Measurements from ENCODE around the gene INSIG2.

Gene INSIG2

GRCh38 chr2:118124288-118124891, 36.1 kb downstream of the INSIG2 start:
- Histone ChIP-seq H3K4me1 (ENCODE audit: control insufficient read depth, insufficient read depth, low read length) (peaks cover 11% of the 10 kb centered on the region), H3K4me3 (ENCODE audit: low read length) (no peak overlapping the region), H3K27me3 (ENCODE audit: control insufficient read depth, insufficient read depth, low read length) (no peaks in the 10 kb centered on the region), H3K9ac (ENCODE audit: low read length) (no peak overlapping the region), H3K9me3 (ENCODE audit: control insufficient read depth, low read length) (no peaks in the 10 kb centered on the region), H3K36me3 (ENCODE audit: control insufficient read depth, insufficient read depth, low read length) (no peaks in the 10 kb centered on the region)

GRCh38 chr2:118127250-118127649, 39.0 kb downstream of the INSIG2 start:
- Histone ChIP-seq H3K9ac (ENCODE audit: low read length) (no peak overlapping the region), H3K4me3 (ENCODE audit: low read length) (no peak overlapping the region), H3K36me3 (ENCODE audit: control insufficient read depth, insufficient read depth, low read length) (no peaks in the 10 kb centered on the region), H3K27me3 (ENCODE audit: control insufficient read depth, insufficient read depth, low read length) (no peaks in the 10 kb centered on the region), H3K9me3 (ENCODE audit: control insufficient read depth, low read length) (no peaks in the 10 kb centered on the region), H3K4me1 (ENCODE audit: control insufficient read depth, insufficient read depth, low read length) (peaks cover 11% of the 10 kb centered on the region)

- Histone ChIP-seq H3K9ac (ENCODE audit: low read length) (no peak overlapping the region), H3K27me3 (ENCODE audit: control insufficient read depth, insufficient read depth, low read length) (no peaks in the 10 kb centered on the region), H3K4me1 (ENCODE audit: control insufficient read depth, insufficient read depth, low read length) (no peaks in the 10 kb centered on the region), H3K4me3 (ENCODE audit: low read length) (no peak overlapping the region), H3K36me3 (ENCODE audit: control insufficient read depth, insufficient read depth, low read length) (no peaks in the 10 kb centered on the region), H3K9me3 (ENCODE audit: control insufficient read depth, low read length) (no peaks in the 10 kb centered on the region)
These were observed 40.6 kb downstream of the INSIG2 start for GRCh38 chr2:118128826-118129225.

- no peaks in the 10 kb centered on the region for H3K9me3 ChIP-seq (ENCODE audit: control insufficient read depth, low read length)
- no peak overlapping the region for H3K4me3 ChIP-seq (ENCODE audit: low read length)
- H3K27me3 ChIP-seq (ENCODE audit: control insufficient read depth, insufficient read depth, low read length): no peaks in the 10 kb centered on the region
- no peak overlapping the region for H3K9ac ChIP-seq (ENCODE audit: low read length)
- H3K4me1 ChIP-seq (ENCODE audit: control insufficient read depth, insufficient read depth, low read length): no peaks in the 10 kb centered on the region
- H3K36me3 ChIP-seq (ENCODE audit: control insufficient read depth, insufficient read depth, low read length): no peaks in the 10 kb centered on the region
These were observed 42.1 kb downstream of the INSIG2 start for GRCh38 chr2:118130385-118130784.

GRCh38 chr2:118131771-118132170, 43.5 kb downstream of the INSIG2 start:
- no peaks in the 10 kb centered on the region for H3K36me3 ChIP-seq (ENCODE audit: control insufficient read depth, insufficient read depth, low read length)
- no peaks in the 10 kb centered on the region for H3K27me3 ChIP-seq (ENCODE audit: control insufficient read depth, insufficient read depth, low read length)
- no peak overlapping the region for H3K4me3 ChIP-seq (ENCODE audit: low read length)
- H3K9me3 ChIP-seq (ENCODE audit: control insufficient read depth, low read length): no peaks in the 10 kb centered on the region
- no peak overlapping the region for H3K9ac ChIP-seq (ENCODE audit: low read length)
- H3K4me1 ChIP-seq (ENCODE audit: control insufficient read depth, insufficient read depth, low read length): no peaks in the 10 kb centered on the region

GRCh38 chr2:118133916-118134315, 45.6 kb downstream of the INSIG2 start:
- Histone ChIP-seq H3K4me1 (ENCODE audit: control insufficient read depth, insufficient read depth, low read length) (no peaks in the 10 kb centered on the region), H3K4me3 (ENCODE audit: low read length) (no peak overlapping the region), H3K27me3 (ENCODE audit: control insufficient read depth, insufficient read depth, low read length) (no peaks in the 10 kb centered on the region), H3K9ac (ENCODE audit: low read length) (no peak overlapping the region), H3K9me3 (ENCODE audit: control insufficient read depth, low read length) (no peaks in the 10 kb centered on the region), H3K36me3 (ENCODE audit: control insufficient read depth, insufficient read depth, low read length) (no peaks in the 10 kb centered on the region)

- Histone ChIP-seq H3K27me3 (ENCODE audit: control insufficient read depth, insufficient read depth, low read length) (no peaks in the 10 kb centered on the region), H3K4me3 (ENCODE audit: low read length) (no peak overlapping the region), H3K4me1 (ENCODE audit: control insufficient read depth, insufficient read depth, low read length) (no peaks in the 10 kb centered on the region), H3K9me3 (ENCODE audit: control insufficient read depth, low read length) (no peaks in the 10 kb centered on the region), H3K36me3 (ENCODE audit: control insufficient read depth, insufficient read depth, low read length) (no peaks in the 10 kb centered on the region), H3K9ac (ENCODE audit: low read length) (no peak overlapping the region)
These were observed 46.4 kb downstream of the INSIG2 start for GRCh38 chr2:118134650-118135049.

- no peak overlapping the region for H3K9ac ChIP-seq (ENCODE audit: low read length)
- no peaks in the 10 kb centered on the region for H3K4me1 ChIP-seq (ENCODE audit: control insufficient read depth, insufficient read depth, low read length)
- H3K36me3 ChIP-seq (ENCODE audit: control insufficient read depth, insufficient read depth, low read length): no peaks in the 10 kb centered on the region
- H3K4me3 ChIP-seq (ENCODE audit: low read length): no peak overlapping the region
- H3K9me3 ChIP-seq (ENCODE audit: control insufficient read depth, low read length): no peaks in the 10 kb centered on the region
- no peaks in the 10 kb centered on the region for H3K27me3 ChIP-seq (ENCODE audit: control insufficient read depth, insufficient read depth, low read length)
These were observed 56.9 kb downstream of the INSIG2 start for GRCh38 chr2:118145207-118145606.

- H3K4me1 ChIP-seq (ENCODE audit: control insufficient read depth, insufficient read depth, low read length): no peaks in the 10 kb centered on the region
- no peaks in the 10 kb centered on the region for H3K27me3 ChIP-seq (ENCODE audit: control insufficient read depth, insufficient read depth, low read length)
- H3K9ac ChIP-seq (ENCODE audit: low read length): no peak overlapping the region
- H3K9me3 ChIP-seq (ENCODE audit: control insufficient read depth, low read length): no peaks in the 10 kb centered on the region
- no peak overlapping the region for H3K4me3 ChIP-seq (ENCODE audit: low read length)
- H3K36me3 ChIP-seq (ENCODE audit: control insufficient read depth, insufficient read depth, low read length): no peaks in the 10 kb centered on the region
These were observed 57.5 kb downstream of the INSIG2 start for GRCh38 chr2:118145806-118146205.

GRCh38 chr2:118146315-118147283, 58.3 kb downstream of the INSIG2 start:
- H3K4me3 ChIP-seq (ENCODE audit: low read length): no peak overlapping the region

GRCh38 chr2:118148133-118148532, 59.9 kb downstream of the INSIG2 start:
- Histone ChIP-seq H3K36me3 (ENCODE audit: control insufficient read depth, insufficient read depth, low read length) (no peaks in the 10 kb centered on the region), H3K9ac (ENCODE audit: low read length) (no peak overlapping the region), H3K4me1 (ENCODE audit: control insufficient read depth, insufficient read depth, low read length) (no peaks in the 10 kb centered on the region), H3K9me3 (ENCODE audit: control insufficient read depth, low read length) (no peaks in the 10 kb centered on the region), H3K4me3 (ENCODE audit: low read length) (no peak overlapping the region), H3K27me3 (ENCODE audit: control insufficient read depth, insufficient read depth, low read length) (no peaks in the 10 kb centered on the region)

More at GRCh38 chr2:118146315-118147283, 58.3 kb downstream of the INSIG2 start:
- Histone ChIP-seq H3K9ac (ENCODE audit: low read length) (no peak overlapping the region), H3K36me3 (ENCODE audit: control insufficient read depth, insufficient read depth, low read length) (no peaks in the 10 kb centered on the region), H3K4me1 (ENCODE audit: control insufficient read depth, insufficient read depth, low read length) (no peaks in the 10 kb centered on the region), H3K27me3 (ENCODE audit: control insufficient read depth, insufficient read depth, low read length) (no peaks in the 10 kb centered on the region), H3K9me3 (ENCODE audit: control insufficient read depth, low read length) (no peaks in the 10 kb centered on the region)

- H3K4me1 ChIP-seq (ENCODE audit: control insufficient read depth, insufficient read depth, low read length): no peaks in the 10 kb centered on the region
- no peaks in the 10 kb centered on the region for H3K27me3 ChIP-seq (ENCODE audit: control insufficient read depth, insufficient read depth, low read length)
- H3K9me3 ChIP-seq (ENCODE audit: control insufficient read depth, low read length): no peaks in the 10 kb centered on the region
- H3K9ac ChIP-seq (ENCODE audit: low read length): no peak overlapping the region
- no peaks in the 10 kb centered on the region for H3K36me3 ChIP-seq (ENCODE audit: control insufficient read depth, insufficient read depth, low read length)
- no peak overlapping the region for H3K4me3 ChIP-seq (ENCODE audit: low read length)
These were observed 60.5 kb downstream of the INSIG2 start for GRCh38 chr2:118148809-118149208.

Data from mucosa of stomach (tissue), 1 donor.